GM19452 (cell line): ENCODE data around the gene FAM3D.

ENCODE experiments used
- ATAC-seq: cut with Tn5 transposase; IDR thresholded peaks from one replicate; pipeline ENCODE4 v1.9.1; 2021; ENCODE audit not compliant: unreplicated experiment

FAM3D gene

GRCh38 chr3:58597770-58598310, 68.7 kb downstream of the FAM3D start:
- no peak for ATAC-seq

- no peak for ATAC-seq
These were observed 69.6 kb downstream of the FAM3D start for GRCh38 chr3:58596834-58597518.

GRCh38 chr3:58594117-58594516, 72.5 kb downstream of the FAM3D start:
- ATAC-seq = no peak

GRCh38 chr3:58591517-58592510, 74.8 kb downstream of the FAM3D start:
- ATAC-seq = no peak

- ATAC-seq = no peak
These were observed 78.5 kb downstream of the FAM3D start for GRCh38 chr3:58588030-58588614.

- no peak for ATAC-seq
These were observed 79.8 kb downstream of the FAM3D start for GRCh38 chr3:58586776-58587192.

- peak; percentile 10 for ATAC-seq
These were observed 80.6 kb downstream of the FAM3D start for GRCh38 chr3:58585994-58586393.

- ATAC-seq = peak; percentile 95
These were observed 81.4 kb downstream of the FAM3D start for GRCh38 chr3:58585005-58585786.

- no peak for ATAC-seq
These were observed 81.9 kb downstream of the FAM3D start for GRCh38 chr3:58584690-58585004.
